GM21737 (cell line): ENCODE measurements around the gene ST3GAL5.
"Not testable (repeated sequence)": the region's sequence is repeated elsewhere in the genome, so short reads cannot be mapped to it uniquely, and the experiment has no call there.

ENCODE experiments used
- ATAC-seq: cut with Tn5 transposase; IDR thresholded peaks from one replicate; pipeline ENCODE4 v1.9.1; 2021; ENCODE audit warnings: mild to moderate bottlenecking, moderate library complexity; ENCODE audit not compliant: unreplicated experiment

ST3GAL5 gene

DNA sequence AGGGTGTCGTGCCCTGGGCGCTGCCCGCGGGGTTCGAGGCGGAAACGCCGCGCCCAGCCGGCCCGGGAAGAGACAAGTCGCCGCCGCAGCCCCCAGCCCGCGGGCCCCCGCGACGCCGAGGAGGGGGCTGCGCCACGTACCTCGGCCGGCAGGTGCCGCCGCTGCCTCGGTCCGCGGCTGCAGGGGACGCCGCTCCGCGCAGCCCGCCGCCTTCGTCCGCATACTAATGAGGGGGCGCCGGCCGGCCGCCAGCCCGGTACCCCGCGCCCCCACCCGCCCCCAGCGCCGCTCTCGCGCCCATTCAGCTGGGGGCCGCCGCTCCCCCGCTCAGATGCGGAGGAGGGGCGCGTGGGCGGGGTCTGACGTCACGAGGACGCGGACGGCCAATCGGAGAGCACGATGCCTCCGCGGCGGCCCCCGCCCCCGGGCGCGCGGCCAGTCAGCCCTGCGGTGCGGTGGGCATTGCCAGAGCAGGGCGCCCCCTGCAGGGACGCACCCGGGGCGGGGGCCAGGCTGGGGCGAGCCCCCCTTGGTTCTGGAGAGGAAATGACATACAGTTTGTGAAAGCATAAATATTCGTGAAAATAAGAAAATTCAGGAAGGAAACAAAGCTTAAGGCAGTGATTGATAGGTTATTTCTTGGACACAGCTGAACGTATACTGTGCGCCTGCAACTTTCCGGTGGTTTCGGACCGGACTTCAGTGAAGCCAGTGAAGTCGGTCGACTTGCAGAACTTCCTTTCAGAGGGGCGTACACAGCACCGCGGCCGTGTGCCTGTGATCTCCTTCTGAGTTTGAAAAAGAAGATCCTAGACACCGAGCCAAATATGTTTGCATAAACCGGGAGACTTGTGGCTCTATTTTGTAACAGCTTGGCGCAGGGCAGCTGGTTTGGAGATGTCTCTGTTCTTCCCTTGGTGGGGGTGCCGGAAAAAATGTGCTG, at the start of gene ST3GAL5:
Gene ST3GAL5 (minus strand): TSS at position 307 of the 943 bp plus-strand sequence. CDS start 85 bp downstream, at position 222.
- ATAC-seq = peak; percentile 81

GRCh38 chr2:85938456-85938855, 49.7 kb upstream of the ST3GAL5 start:
- no peak for ATAC-seq

DNA sequence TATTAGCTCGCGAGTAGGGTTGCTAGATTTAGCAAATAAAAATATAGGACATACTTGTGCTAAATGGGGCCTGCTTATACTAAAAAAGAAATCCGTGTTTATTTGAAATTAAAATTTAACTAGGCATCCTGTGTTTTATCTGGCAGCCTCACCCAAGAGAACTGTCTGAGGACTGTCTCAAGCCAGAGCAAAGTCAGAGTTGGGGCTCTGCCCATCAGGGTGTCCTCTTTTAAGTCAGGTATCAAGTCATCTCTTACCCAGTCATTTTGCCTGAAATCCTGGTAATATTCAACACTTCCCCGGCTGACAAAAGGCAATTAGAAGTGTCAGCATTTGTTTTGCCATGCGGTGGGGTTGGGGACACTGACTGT, 48.3 kb upstream of the ST3GAL5 start:
- no peak for ATAC-seq

DNA sequence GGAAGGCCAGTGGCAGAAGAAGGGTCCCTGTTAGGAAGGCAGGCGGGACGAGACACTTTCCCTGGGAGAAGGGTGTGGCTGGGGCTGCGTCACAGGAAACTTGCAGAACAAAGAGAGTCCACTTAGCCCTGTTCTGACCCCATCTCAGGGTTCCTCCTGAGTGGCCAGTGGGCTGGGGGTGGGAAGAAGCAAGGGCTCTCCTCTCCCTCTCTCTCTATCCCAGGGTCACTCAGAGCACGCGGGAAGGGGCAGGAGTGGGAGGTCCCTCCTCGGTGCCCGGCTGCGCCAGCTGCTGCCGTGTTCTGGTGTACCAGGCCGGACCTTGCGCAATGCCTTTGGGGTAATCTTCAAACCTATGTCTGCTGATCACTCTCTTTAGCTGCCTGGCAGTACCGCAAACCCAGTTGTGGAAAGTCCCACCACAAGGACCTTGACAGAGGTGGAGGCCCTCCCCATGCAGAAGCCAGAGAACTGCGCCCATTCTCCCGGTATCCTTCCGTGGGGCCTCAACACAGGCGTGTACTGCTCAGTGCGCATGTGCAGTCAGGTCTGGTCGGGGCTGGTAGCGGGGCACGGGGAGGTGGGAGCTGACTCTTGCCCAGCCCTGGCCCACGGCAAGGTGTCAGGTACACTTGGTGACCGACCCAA, 47.8 kb upstream of the ST3GAL5 start:
- ATAC-seq = no peak

DNA sequence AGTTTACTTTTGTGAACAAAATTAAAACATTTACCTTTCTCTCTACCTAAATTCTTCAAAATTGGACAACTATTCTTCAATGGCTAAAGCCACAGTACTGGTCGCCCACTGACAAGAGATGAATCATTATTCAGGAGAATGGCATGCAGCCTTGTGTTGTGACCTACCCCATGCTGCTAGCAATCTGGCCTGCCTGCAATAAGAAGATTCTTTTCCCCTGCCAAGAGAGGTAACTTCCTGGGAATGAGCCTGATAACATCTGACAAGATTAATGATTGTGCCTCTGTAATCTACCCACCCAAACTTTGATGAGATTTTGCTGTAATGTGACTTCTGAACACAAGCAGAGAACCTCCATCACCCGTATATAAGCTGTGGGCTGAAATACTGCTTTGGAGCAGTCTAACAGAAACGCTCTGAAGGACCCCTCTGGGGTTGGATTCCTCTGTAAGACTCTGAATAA, 47.0 kb upstream of the ST3GAL5 start:
- ATAC-seq = no peak

DNA sequence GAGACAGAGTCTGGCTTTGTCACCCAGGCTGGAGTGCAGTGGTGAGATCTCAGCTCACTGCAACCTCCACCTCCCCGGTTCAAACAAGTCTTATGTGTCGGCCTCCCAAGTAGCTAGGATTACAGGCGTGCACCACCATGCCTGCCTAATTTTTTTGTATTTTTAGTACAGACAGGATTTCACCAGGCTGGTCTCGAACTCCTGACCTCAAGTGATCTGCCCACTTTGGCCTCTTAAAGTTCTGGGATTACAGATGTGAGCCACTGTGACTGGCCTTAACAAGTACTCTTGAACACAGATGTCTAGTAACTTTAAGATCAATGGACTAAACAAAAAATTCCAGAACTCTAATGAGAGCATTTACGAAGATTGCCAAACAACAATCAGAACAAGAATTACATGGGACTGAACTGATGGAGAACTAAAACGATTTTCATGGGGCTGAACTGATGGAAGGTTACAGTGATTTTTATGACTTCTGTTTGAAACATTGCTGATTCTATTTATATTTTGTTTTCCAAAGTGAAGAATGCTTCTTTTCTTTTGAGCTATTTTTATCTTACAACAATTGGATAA, 46.5 kb upstream of the ST3GAL5 start:
- no peak for ATAC-seq

DNA sequence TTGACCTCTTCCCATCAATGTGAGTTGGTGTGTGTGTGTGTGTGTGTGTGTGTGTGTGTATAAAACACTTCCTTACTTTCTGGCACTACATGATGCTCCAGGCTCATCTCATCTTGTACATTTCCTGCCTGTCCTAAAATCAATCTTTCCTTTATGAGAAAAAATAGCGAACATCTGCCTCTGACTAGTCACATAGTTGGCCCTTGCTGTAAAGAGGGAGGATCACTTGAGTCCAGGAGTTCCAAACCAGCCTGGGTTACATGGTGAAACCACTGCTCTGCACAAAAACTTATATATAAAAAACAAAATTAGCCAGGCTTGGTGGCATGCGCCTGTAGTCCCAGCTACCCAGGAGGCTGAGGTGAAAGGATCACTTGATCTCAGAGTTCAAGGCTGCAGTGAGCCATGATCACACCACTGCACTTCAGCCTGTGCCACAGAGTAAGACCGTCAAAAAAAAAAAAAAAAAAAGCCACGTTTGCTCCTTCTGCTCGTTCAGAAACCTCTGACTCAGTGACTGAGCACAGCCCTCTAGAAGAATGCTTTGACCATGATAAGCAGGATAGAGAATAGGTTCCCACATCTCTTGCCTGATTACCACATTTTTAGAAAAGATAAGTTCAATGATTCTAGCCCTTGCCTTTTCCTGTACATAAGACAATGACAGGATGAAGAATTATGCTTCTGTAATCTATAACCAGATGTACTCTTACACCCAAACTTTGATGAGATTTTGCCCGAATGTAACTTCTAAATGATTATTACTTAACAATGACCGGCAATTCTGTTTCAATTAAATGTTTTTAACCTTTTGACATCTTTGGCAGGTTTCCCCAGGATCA, 45.2 kb upstream of the ST3GAL5 start:
- no peak for ATAC-seq

DNA sequence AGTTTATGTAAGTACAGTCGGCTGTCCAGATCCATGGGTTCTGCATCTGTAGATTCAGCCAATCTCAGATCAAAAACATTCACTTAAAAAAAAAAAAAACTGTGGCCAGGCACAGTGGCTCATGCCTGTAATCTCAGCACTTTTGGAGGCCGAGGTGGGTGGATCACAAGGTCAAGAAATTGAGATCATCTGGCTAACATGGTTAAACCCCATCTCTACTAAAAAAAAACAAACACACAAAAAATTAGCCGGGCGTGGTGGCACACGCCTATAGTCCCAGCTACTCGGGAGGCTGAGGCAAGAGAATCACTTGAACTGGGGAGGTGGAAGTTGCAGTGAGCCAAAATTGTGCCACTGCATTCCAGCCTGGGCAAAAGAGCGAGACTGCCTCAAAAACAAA, 42.4 kb upstream of the ST3GAL5 start:
- not testable (repeated sequence) for ATAC-seq

DNA sequence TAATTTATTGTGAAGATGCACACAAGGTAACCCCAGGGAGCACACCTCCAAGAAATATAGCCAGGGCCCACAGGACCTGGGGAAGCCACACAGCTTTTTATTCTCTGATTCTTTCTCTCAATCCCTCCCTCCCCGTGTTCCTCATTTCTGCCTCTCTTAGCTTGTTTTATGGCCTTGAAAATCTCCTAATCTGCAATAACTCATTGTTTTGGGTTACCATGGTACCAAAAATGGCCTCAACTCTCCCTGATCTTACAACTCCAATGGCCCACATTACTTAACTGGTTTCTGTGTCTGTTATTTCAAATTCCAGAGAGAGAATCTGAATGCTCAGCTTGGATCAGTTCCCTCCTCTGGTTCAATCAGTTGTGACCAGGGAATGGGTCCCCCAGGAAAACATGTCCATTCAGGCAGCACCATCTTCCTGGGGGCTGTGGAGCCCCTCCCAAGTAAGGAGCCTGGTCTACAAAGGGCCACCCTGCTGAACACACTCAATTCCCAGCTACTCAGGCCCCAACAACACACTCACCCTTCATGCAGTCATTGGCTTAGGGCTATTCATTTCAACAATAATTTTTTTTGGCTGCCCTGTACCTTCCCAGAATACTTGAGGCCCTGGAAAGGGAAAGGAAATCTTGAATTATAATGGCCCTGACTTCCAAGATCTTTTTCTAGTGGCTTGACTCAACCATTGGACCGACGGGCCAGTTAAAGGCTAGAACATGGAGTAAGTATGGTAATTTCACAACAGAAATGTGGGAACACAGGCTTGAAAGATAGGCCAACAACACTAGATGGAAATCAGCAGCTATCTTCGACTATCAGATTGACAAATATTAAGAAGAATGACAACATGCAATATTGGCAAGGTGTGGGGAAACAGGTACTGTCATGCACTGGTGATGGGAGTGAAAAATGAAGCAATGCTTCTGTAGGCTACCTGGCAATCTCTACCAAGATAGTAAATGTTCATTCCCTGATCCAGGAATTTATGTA, 41.6 kb upstream of the ST3GAL5 start:
- no peak for ATAC-seq

DNA sequence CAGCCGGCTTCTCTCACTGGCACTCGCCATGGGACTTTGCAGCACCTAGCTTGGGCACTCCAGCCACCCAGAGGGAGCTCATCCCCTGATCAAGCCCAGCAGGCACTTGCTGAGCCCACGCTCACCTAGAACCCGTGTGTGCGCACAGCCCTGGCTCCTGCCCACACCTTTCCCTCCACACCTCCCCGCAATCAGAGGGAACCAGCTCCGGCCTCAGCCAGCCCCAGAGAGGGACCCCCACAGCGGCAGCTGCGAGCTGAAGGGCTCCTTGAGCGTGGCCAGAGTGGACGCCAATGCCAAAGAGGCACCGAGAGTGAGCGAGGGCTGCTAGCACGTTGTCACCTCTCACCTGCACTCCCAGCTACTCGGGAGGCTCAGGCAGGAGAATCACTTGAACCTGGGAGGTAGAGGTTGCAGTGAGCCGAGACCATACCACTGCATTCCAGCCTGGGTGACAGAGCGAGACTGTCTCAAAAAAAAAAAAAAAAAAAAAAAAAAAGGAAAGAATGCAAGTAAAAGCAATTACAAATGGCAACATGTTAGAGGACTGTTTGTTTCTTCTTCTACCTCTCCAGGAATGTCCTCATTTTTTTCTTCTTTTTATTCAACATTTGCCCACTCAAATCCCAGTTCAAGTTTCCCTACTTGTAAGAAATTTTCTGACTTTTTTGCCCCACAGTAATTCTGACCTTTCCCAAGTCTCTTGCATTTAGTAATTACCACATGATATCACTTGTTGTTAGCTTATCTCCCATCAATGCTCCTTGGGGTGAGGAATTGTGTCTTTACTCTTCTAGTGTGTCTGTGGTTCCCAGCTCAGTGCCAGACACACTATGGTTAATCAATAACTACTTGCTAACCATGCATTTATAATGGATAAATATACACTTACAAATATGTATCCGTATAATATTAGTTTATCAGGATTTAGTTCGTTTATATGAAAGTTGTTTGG, 40.6 kb upstream of the ST3GAL5 start:
- ATAC-seq = no peak

- ATAC-seq = no peak
These were observed 38.3 kb upstream of the ST3GAL5 start for GRCh38 chr2:85926931-85927661.

DNA sequence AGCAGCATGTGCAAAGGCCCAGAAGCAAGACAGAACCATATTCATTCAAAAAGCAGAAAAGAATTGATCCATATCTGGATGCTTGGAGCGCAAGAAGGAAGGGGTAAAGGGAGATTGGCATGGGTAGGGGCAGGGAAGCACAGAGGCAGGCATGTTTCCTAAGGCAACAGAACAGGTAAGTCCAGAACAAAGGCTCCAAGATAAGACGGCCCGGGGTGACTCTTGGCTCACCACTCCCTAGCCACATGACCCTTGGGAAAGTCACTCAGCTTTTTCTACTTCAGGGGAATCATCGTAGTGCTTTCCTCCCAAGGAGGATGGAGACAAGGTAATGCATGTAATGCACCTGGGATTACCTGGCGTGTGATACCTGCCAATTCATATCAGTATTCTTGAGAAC, 37.7 kb upstream of the ST3GAL5 start:
- ATAC-seq = no peak

GRCh38 chr2:85925216-85925671, 36.5 kb upstream of the ST3GAL5 start:
- no peak for ATAC-seq

DNA sequence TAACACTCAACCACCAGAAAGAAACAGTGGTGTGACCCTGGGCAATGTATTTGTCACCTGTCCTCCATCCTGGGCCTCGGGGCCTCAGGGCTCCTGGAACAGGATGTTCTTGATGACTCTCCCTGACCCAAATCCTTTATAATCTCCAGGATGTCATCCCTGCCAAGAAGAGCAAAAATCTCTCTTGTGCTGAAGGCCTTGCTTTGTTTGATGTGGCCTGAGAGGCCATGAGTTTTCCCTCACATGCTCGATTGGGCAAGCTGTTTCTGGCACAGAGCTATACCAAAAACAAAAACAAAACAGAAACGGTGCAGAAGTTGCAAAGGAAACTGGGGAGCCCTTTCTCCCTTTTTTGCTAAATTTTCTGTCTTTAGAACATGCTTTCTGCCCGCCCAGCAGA, 35.7 kb upstream of the ST3GAL5 start:
- ATAC-seq = no peak

DNA sequence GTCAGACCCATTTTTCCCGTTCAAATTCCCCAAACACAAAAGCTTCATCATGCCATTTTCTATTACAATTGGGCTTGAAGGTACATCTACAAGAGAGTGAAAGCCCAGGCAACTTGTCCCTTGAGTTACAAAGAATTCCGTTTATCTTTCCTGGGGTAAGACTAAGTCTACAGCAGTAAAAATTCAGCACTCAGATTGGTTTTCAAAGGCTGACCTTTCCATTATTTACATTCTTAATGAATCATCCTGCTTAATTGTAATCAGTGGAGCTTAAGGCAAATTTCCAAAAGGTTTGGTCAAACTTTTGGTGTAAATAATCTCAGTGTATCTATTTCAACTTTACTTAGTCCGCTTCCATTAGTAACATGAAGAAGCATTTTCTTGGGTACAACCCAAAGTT, 33.4 kb upstream of the ST3GAL5 start:
- no peak for ATAC-seq

- ATAC-seq = no peak
These were observed 32.9 kb upstream of the ST3GAL5 start for GRCh38 chr2:85921659-85922058.

DNA sequence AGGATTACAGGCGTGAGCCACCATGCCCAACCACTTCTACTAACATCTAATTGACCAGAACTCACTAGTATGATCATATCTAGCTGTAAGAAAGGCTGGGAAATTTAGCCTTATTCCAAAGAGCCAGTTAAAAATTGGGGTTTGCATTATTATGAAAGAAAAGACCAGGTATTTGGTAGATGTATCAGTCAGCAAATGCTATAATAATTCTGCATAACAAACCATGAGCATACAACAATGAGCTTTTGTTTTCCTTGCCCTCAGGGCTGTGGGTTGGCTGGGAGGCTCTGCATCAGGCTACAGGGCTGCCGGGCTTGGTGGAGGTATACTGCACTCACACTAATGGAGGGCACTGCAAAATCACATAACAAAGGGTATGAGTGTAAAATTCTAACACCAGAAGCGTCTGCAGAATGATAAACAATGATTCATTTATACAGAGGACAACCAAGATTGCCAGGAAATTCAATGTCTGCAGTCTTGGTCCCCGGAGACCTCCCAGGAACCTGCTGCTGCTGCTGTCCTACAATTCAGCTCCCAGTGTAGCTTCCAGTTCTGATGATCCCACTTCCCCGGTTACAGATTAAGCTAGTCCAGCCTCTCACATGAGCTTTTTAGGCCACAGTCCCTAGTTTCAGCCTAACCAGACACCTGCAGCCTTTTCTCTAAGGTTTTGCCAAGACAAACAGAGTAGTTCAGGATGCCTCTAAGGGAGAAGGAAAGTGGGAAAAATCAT, 32.2 kb upstream of the ST3GAL5 start:
- no peak for ATAC-seq
